GM21447 (cell line): ENCODE results near the gene POLR3B.
"Not testable (repeated sequence)": the region's sequence is repeated elsewhere in the genome, so short reads cannot be mapped to it uniquely, and the experiment has no call there.

ENCODE experiments used
- ATAC-seq: cut with Tn5 transposase; IDR thresholded peaks from one replicate; pipeline ENCODE4 v1.9.1; 2021; ENCODE audit not compliant: unreplicated experiment

POLR3B gene

GRCh38 chr12:106342397-106343213, 14.9 kb upstream of the POLR3B start:
- no peak for ATAC-seq

- ATAC-seq = no peak
Observed at GRCh38 chr12:106343214-106343528, 14.4 kb upstream of the POLR3B start.

DNA sequence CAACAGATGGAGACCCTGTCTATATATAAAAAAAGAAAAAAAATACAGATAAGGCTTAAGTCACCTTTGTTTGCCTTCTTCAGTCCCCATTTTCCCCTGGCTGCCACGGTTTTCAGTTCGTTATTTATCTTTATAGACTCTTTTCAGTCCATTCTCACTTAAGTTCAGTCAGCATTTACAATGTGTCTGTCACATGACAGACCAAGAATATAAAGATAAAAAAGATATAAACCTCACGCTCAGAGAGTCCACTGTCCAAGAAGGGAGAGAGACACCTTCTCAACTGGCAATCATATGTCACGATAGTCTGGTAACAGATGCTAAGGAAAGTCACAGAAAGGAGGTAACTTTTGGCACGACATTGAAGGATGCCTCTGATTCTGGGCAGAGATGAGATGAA, 13.4 kb upstream of the POLR3B start:
- ATAC-seq = no peak

GRCh38 chr12:106345746-106346145, 11.8 kb upstream of the POLR3B start:
- ATAC-seq = no peak

DNA sequence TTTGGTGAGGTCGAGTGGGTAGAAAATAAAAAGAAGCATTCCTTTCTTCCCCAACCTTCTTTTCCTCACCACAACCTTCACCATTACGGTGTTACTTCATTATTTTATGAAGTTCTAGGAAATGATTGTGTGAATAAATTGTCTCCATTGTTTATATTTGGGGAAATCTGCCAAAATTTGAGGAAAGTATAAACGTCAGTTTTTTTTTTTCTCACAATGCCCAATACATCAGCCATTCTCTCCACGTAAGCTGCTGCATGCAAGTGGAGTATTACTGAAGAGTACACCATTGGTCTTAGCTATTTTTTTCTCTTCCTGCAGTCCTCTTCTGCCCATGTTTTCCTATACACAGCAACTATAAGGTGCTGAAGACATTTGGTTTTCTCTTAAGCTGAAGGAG, 9.1 kb upstream of the POLR3B start:
- no peak for ATAC-seq

DNA sequence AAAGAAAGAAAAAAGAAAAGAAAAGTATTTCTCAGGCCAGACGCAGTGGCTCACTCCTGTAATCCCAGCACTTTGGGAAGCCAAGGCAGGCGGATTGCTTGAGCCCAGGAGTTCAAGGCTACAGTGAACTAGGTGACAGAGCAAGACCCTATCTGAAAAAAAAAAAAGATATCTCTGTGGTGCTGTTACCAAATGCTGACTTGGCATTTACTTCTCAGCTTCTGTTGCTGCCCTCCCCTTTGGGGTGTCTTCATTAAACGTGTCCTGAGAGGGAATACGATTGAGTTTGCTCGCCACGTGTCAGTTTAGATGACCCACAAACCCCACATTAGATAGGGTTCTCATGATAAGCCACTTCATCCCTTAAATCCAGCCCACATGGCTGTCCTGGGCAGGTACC, 4.4 kb upstream of the POLR3B start:
- no peak for ATAC-seq

- ATAC-seq = peak; percentile 13
Observed at GRCh38 chr12:106358396-106359241, 1.1 kb downstream of the POLR3B start.

GRCh38 chr12:106359646-106360399, 2.3 kb downstream of the POLR3B start:
- no peak for ATAC-seq

DNA sequence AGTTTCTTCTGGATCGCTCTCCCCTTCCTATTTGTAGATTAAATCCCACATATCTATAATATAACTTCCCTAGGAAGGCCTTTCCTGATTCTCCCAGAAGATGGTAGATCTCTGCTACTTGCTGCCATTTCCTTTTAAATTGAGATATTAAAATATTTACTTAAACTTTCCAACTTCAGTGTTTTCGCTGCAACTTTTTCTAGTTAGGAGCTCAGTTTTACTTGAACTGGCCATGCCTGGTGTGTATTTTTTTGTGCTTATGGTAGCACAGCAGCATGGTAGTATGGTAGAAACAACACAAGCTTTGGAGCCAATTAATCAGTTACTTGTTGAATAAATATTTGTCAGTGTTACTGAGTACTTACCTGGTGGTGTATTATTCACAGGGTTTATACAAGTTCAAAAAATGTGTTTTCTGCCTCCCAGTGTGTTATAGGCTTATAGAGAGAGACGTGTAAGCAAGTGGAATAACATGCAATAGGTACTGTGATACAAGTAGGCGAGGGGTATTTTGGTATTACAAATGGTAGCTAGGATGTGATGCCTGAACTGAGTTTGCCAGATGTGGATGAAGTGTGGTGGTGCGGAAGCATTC, 2.9 kb downstream of the POLR3B start:
- ATAC-seq = no peak

- ATAC-seq = no peak
Observed at GRCh38 chr12:106362971-106363370, 5.4 kb downstream of the POLR3B start.

- no peak for ATAC-seq
Observed at GRCh38 chr12:106364261-106364660, 6.7 kb downstream of the POLR3B start.

DNA sequence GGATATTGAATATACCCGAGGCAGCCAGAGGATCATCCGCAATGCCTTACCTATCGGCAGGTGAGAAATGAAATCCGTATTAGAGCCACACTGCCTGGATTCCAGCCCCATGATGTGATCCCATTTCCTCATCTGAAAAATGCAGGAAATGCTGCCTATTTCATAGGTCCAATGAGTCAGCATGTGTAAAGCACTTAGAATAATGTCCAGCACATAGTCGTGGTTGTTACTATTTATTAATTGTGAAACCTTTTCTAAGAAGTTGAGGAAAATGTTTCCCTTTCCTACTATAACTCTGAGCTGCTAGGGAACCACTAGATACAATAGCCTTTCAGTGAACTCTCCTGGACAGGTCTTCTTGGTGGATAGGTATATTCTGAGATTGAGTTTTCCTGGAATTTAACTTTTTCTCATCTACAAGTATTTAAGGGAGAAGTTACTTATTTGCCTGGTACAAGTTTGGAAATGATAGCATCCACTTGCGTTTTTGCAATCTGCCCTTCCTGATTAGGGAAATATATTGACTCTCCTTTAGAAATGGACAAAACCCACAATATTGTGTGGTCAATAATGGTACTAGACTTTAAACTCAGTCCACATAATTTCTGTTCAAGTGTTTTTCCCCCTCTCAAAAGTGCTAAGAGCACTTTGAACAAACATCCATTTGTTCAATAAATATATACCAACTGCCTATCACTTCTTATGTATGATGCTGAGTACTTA, 12.2 kb downstream of the POLR3B start:
- ATAC-seq = no peak

- ATAC-seq = no peak
Observed at GRCh38 chr12:106378788-106379187, 21.2 kb downstream of the POLR3B start.

GRCh38 chr12:106380954-106381353, 23.4 kb downstream of the POLR3B start:
- ATAC-seq = no peak

GRCh38 chr12:106381866-106382265, 24.3 kb downstream of the POLR3B start:
- not testable (repeated sequence) for ATAC-seq

DNA sequence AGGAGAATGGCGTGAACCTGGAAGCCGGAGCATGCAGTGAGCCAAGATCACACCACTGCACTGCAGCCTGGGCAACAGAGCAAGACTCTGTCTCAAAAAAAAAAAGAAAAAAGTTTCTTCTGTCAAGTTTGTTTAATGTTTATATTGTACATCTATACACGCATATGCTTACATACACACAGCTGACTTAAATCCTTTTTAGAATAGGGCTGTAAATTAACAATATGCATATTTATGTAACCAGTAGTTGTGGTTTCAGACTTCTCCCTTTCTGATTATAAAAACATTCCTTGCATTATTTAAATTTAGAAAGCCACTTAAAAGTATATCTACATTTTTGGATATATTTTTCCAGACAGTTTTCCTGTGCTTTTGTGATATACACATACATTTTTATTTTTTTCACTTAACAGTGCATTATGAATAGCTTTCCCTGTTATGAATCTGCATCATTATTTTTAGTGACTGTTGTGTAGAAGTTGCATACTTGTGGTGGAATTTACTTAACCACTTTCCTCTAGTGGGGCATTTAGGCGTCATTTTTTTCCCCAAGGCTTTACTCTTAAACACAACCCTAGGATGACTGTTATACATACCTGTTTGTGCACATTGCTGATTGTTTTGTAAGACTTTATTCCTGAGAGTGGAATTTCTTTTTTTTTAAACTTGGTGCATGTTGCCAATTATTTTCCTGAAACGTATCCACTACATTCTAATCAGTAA, 29.4 kb downstream of the POLR3B start:
- no peak for ATAC-seq

- no peak for ATAC-seq
Observed at GRCh38 chr12:106387848-106388377, 30.4 kb downstream of the POLR3B start.

GRCh38 chr12:106389151-106389550, 31.6 kb downstream of the POLR3B start:
- ATAC-seq = no peak

GRCh38 chr12:106392759-106393158, 35.2 kb downstream of the POLR3B start:
- ATAC-seq = no peak

- ATAC-seq = no peak
Observed at GRCh38 chr12:106409878-106410277, 52.3 kb downstream of the POLR3B start.
